Esophagus muscularis mucosa (tissue), 4 donors: ENCODE measurements around the gene CSTB.

Experiments
- CTCF ChIP-seq, 3 experiments: fragments of 200-600 bp in 2 of 3; fragments of 450-650 bp in 1 of 3; sonication (generic) in 2 of 3; IDR thresholded peaks; one replicate each; pipeline ENCODE4 v1.5.1; 2017 to 2019; ENCODE audit warnings: antibody characterized with exemption in 3 of 3, mild to moderate bottlenecking in 2 of 3, moderate library complexity in 1 of 3
- EP300 ChIP-seq: sonication (generic); formaldehyde crosslinking; IDR thresholded peaks from one replicate; pipeline ENCODE4 v1.6.1; 2017; ENCODE audit warnings: antibody characterized with exemption
- POLR2A ChIP-seq: fragments of 450-650 bp; IDR thresholded peaks from one replicate; pipeline ENCODE4 v1.6.1; 2017; ENCODE audit warnings: antibody characterized with exemption, moderate library complexity, mild to moderate bottlenecking, low read depth
- POLR2AphosphoS5 ChIP-seq, 2 donors: sonication (generic); formaldehyde crosslinking; IDR thresholded peaks; one replicate each; pipeline ENCODE4 v1.6.1; 2017; ENCODE audit warnings: antibody characterized with exemption in 2 of 2

GRCh38 chr21:43783098-43783700, 7.1 kb upstream of the CSTB start:
- TF ChIP-seq CTCF (IDR thresholded peaks at IDR 0.05) (no peak), POLR2AphosphoS5 (IDR thresholded peaks at IDR 0.05) (no peak), EP300 (no peak), POLR2A (no peak)
